NCI-H748 (cell line): Measurements from ENCODE around the gene HIPK2.

ENCODE experiments used
- DNase-seq: peaks from one replicate; lab custom pipeline; 2025; ENCODE audit not compliant: unreplicated experiment; lab: John Stamatoyannopoulos, UW

HIPK2 gene

DNA sequence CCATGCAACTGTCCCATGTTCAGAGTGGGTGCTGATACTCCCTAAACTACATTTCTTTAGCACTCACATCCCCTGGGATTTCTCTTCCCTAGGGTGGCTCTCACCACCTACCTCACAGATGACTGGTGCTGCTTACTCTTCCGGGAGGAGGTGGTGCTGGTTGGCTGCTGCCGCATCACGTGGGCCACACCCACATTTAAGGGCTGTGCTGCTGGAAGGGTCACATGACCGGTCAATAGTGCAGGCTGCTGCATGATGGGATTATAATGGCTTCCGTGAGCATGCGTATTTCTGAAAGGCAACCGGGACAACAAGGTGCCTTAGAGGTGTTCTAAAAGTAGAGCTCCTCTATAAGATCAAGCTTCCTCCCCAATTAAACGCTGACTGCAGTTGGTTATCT, 177.5 kb downstream of the HIPK2 start:
- DNase-seq = no peak

- peak; percentile 50 for DNase-seq
Observed at GRCh38 chr7:139598642-139599041, 179.2 kb downstream of the HIPK2 start.

DNA sequence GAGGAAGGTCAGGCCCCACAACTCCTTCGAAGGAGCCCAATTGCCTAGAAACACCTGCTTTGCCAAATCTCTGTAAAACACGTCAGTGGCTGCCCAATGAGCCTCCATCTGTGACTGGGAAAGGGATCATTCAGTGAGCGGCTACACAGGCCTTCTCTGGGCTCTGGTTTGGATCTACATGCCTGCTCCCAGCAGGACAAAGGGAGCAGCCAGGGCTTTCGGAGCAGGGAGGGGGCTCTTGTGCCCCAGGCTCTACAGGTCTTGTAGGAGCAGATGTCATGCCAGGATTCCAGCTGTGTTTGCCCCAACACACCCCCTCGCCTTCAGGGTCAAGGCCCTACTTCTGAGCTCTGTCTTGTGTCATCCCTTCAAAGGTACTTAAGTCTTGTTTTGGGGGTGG, 180.8 kb downstream of the HIPK2 start:
- no peak for DNase-seq

GRCh38 chr7:139596626-139597025, 181.2 kb downstream of the HIPK2 start:
- DNase-seq = no peak

GRCh38 chr7:139595806-139596205, 182.0 kb downstream of the HIPK2 start:
- DNase-seq = no peak

- DNase-seq = no peak
Observed at GRCh38 chr7:139594911-139595476, 182.8 kb downstream of the HIPK2 start.

- no peak for DNase-seq
Observed at GRCh38 chr7:139594090-139594489, 183.7 kb downstream of the HIPK2 start.

GRCh38 chr7:139592801-139593461, 184.9 kb downstream of the HIPK2 start:
- DNase-seq = no peak

- no peak for DNase-seq
Observed at GRCh38 chr7:139591550-139592195, 186.1 kb downstream of the HIPK2 start.

DNA sequence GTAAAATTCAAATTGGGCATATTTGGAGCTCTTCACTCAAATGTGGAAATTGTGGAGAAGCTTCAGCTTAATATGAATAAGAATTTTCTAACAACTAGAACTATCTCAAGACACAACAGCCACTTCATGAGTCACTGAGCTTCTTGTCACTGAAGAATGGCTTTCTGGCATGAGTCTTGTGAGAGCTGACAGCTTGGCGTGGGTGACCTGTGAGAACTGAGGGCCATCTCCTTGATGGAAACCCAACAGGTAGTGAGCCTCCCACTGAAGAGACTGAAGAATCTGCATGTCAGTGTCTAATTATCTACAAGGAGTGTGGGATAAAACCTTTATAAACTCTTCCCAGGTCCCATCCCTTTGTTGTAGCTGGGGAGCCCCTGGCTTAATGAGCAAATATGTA, 188.3 kb downstream of the HIPK2 start:
- no peak for DNase-seq

DNA sequence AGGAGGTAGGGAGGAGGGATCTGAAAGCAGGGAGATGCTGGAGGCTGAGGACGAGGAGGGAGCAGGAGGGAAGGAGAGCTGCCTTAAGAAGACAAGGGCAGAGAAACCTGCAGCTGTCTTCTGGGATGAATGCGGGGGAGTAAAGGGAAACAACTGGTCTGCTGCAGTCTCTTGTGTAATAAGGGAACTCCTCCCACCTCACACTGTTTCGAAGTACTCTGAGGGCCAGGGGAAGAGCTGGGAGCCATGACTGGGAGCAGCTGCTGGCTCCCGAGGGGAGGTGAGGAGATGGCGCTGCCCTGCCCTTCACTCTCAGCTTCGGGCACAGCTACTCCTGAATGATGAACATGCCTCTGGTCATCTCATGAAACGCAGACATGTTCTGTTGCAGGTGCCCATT, 189.2 kb downstream of the HIPK2 start:
- no peak for DNase-seq

DNA sequence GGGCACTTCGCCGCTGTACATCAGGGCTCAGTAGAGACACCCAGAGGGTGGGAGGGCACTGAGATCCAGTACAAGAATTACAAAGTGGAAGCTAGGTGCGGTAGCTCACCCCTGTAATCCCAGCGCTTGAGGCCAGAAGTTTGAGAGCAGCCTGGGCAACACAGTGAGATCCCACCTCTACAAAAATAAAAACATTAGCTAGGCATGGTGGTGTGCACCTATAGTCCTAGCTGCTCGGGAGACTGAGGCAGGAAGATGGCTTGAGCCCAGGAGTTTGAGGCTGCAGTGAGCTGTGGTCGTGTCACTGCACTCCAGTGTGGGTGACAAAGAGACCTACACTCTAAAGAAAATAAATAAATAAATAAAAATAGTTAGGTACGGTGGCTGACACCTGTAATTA, 190.3 kb downstream of the HIPK2 start:
- no peak for DNase-seq

- DNase-seq = no peak
Observed at GRCh38 chr7:139586286-139586685, 191.5 kb downstream of the HIPK2 start.

- DNase-seq = no peak
Observed at GRCh38 chr7:139585042-139585441, 192.8 kb downstream of the HIPK2 start.

DNA sequence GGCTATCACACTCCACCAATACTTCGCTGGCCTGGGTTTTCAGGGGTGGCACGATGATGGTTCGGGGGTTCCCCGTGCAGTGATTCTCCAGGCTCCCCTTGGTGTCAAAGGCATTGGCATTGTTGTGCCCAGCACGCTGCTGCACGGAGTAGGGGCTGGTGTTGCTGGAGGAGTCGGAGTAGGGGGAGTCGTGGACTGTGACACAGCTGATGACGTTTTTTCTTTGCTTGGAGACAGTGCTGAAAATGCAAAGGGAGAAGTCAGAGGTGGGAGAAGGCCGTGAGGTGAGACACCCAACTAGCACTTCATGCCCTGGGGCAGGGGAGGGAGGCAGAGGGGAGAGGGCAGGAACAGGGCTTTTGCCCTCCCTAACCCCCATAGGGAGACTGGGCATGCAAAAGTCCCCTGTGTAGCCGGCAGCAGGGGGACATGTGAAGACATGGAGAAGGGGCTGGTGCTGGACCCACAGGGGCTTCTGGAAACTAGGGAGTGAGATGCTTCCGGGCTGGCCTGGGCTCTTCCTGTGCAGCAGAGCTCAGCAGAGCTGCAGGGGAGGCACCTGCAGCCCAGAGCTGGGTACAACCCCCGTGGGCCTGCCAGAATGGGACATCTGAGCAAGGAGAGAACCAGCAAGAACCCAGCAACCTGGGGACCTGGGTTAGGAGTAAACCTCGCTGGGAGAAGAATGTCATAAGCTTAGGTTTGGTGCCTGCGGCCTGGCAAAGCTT, 193.8 kb downstream of the HIPK2 start:
- DNase-seq = no peak

GRCh38 chr7:139582671-139583155, 195.1 kb downstream of the HIPK2 start:
- DNase-seq = no peak

GRCh38 chr7:139582130-139582650, 195.6 kb downstream of the HIPK2 start:
- no peak for DNase-seq

- no peak for DNase-seq
Observed at GRCh38 chr7:139580435-139580834, 197.4 kb downstream of the HIPK2 start.

GRCh38 chr7:139576179-139576973, 201.4 kb downstream of the HIPK2 start:
- no peak for DNase-seq

DNA sequence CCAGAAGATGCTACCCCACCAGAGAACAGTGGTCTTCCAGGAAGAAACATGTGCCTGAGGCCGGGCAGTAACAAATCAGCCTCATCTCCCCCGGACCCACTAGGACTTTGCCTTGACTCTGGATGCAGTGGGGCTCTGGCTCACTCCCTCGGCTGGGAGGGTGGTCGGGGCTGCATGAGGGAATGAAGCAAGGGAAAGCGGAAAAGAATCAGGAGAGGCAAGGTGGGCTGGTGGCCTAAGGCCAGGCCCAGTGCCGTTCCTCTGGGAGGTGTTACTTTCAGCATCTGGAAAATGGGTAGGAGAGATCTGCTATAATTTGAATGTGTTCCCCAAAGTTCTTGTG, 202.5 kb downstream of the HIPK2 start:
- no peak for DNase-seq
